CD4-positive, alpha-beta memory T cell (primary cell): ENCODE results near the gene TUBB3. TPM values are rescaled to one million over a fixed set of nuclear protein-coding genes. Genes with fewer than 3 reads are reported as not detected.
"Not testable (repeated sequence)": the region's sequence is repeated elsewhere in the genome, so short reads cannot be mapped to it uniquely, and the experiment has no call there.

ENCODE experiments used
- CTCF ChIA-PET: fragments of 350-600 bp; sonication (Branson Sonifier 250); formaldehyde crosslinking; loops from one replicate; lab custom pipeline; 2021; ENCODE audit warnings: inconsistent platforms; ENCODE audit not compliant: partially characterized antibody; lab: Charles Lee
- POLR2A ChIA-PET: fragments of 350-600 bp; sonication (Branson Sonifier 250); formaldehyde crosslinking; loops from one replicate; lab custom pipeline; 2021; ENCODE audit not compliant: partially characterized antibody; lab: Charles Lee
- DNase-seq, 5 donors: peaks; one replicate each; pipeline versions ENCODE4 v3.0.0 to v3.0.0-alpha.2; 2020 to 2022; ENCODE audit warnings: mixed read lengths in 1 of 5
- H3K27ac ChIP-seq: one replicate; pipeline ENCODE4 v1.7.0; 2013; ENCODE audit warnings: low read depth, low read length
- H3K27me3 ChIP-seq: 2 replicates; pipeline ENCODE4 v1.7.0; 2013; ENCODE audit warnings: mild to moderate bottlenecking, low read length, moderate library complexity; ENCODE audit not compliant: insufficient read depth
- H3K36me3 ChIP-seq: 2 replicates; pipeline ENCODE4 v1.7.0; 2013; ENCODE audit warnings: mild to moderate bottlenecking, low read length, moderate library complexity; ENCODE audit not compliant: insufficient read depth
- H3K4me1 ChIP-seq: 2 replicates; pipeline ENCODE4 v1.7.0; 2013; ENCODE audit warnings: mild to moderate bottlenecking, low read length, moderate library complexity; ENCODE audit not compliant: insufficient read depth
- H3K4me3 ChIP-seq, 2 donors: one replicate each; pipeline ENCODE4 v1.7.0; 2013; ENCODE audit warnings: low read length in 2 of 2, mild to moderate bottlenecking in 1 of 2
- H3K9me3 ChIP-seq, 2 donors: one replicate each; pipeline ENCODE4 v1.7.0; 2013; ENCODE audit warnings: low read length in 2 of 2, control low read depth in 1 of 2; ENCODE audit not compliant: control insufficient read depth in 1 of 2
- H3K27ac Mint-ChIP-seq, 7 donors: one replicate each; pipeline ENCODE4 v1.8.0; 2020 to 2021; ENCODE audit warnings: mixed read lengths in 7 of 7, mild to moderate bottlenecking in 6 of 7, inconsistent platforms in 3 of 7, moderate library complexity in 3 of 7
- H3K27me3 Mint-ChIP-seq, 2 donors: one replicate each; pipeline ENCODE4 v1.8.0; 2020 to 2021; ENCODE audit warnings: mixed read lengths in 2 of 2
- H3K36me3 Mint-ChIP-seq, 2 donors: one replicate each; pipeline ENCODE4 v1.8.0; 2020 to 2021; ENCODE audit warnings: mixed read lengths in 2 of 2, inconsistent platforms in 1 of 2, mild to moderate bottlenecking in 1 of 2
- H3K4me1 Mint-ChIP-seq, 4 donors: one replicate each; pipeline ENCODE4 v1.8.0; 2020 to 2021; ENCODE audit warnings: mixed read lengths in 4 of 4, mild to moderate bottlenecking in 1 of 4
- H3K4me3 Mint-ChIP-seq, 8 donors: one replicate each; pipeline ENCODE4 v1.8.0; 2020 to 2021; ENCODE audit warnings: mixed read lengths in 8 of 8, mild to moderate bottlenecking in 7 of 8, moderate library complexity in 6 of 8, inconsistent platforms in 3 of 8
- H3K9me3 Mint-ChIP-seq, 8 donors: one replicate each; pipeline ENCODE4 v1.8.0; 2020 to 2021; ENCODE audit warnings: mixed read lengths in 8 of 8, mild to moderate bottlenecking in 5 of 8, inconsistent platforms in 3 of 8, moderate library complexity in 1 of 8
- intact Hi-C: fragments of 100-400 bp; cut with micrococcal nuclease; formaldehyde crosslinking; loops from one replicate; pipeline ENCODE4 v1.15.1; 2023
- polyA plus RNA-seq, 2 donors: library from polyadenylated mRNA; unstranded; fragments of 300-500 nt; fragmentation: Illumina TruSeq; gene quantifications; one replicate each; pipeline ENCODE4 v1.2.3, GENCODE V29; 2021
- total RNA-seq, 2 experiments: library from RNA; stranded (reverse); gene quantifications; one replicate each; pipeline ENCODE4 v1.2.3, GENCODE V29; 2021

Gene TUBB3
- total and polyA plus RNA-seq, 4 experiments from 2014 or later = 0.73 TPM; not detected in 3

DNA sequence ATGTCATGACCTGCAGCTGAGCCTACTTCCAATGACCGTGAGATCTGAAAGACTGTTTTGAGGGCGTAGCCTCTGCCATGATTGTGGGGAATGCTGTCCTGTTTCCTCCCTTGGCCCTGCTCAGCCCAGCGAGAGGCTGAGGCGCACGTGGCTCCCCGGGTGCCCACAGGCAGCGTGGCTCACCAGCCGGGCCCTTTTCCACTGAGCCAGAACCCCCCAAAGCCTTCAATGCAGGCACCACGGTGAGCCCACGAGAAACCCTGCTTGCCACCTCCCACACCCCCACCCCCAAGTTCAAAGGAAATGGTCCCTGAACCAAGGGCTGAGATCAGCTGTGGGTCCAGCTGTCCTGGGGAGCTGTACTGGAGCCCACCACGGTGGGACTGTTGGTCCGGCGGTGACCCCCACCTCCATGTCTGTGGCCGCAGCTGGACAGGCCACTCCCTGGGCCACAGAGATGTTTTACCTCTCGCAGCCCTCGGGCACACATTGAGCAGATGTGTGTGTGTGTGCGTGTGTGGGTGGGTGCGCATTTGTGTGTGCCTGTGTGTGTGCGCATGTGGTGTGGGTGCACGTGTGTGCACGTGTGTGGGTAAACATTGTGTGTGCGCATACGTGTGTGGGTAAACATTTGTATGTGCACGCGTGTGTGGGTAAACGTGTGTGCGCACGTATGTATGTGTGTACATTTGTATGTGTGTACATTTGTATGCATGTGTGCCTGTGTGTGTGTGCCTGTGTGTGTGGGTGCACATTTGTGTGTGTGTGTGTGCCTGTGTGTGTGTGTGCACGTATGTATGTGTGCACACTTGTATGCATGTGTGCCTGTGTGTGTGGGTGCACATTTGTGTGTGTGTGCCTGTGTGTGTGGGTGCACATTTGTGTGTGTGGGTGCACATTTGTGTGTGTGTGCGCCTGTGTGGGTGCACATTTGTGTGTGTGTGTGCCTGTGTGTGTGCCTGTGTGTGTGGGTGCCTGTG is 9.4 kb upstream of the TUBB3 start:
- POLR2A ChIA-PET = interaction anchor here (1.2 kb wide), 1 partner anchor 9 kb away, joined by 4 read pairs; the partner anchor contains the start of gene TUBB3
- no peak overlapping the region for H3K4me3 ChIP-seq
- intact Hi-C loops = no loop called here
- no peak overlapping the region for H3K27ac ChIP-seq
- CTCF ChIA-PET = no interaction called here
- H3K4me1 Mint-ChIP-seq = peaks cover 11 to 40% (median 16%) of the 10 kb centered on the region in 4 donors
- peaks cover 5% of the 10 kb centered on the region for H3K36me3 ChIP-seq
- no peaks in the 10 kb centered on the region for H3K27me3 ChIP-seq
- H3K9me3 ChIP-seq = no peaks in the 10 kb centered on the region
- H3K4me1 ChIP-seq = peaks cover 20% of the 10 kb centered on the region
- DNase-seq = peak in 1 of 5 donors; percentile 22
- peak overlapping the region in 2 of 7 donors; percentile 42 to 64 for H3K27ac Mint-ChIP-seq
- no peaks in the 10 kb centered on the region for H3K9me3 Mint-ChIP-seq
- H3K4me3 Mint-ChIP-seq = peak overlapping the region in 1 of 8 donors; percentile 31
- peaks cover 3 to 21% of the 10 kb centered on the region in 2 donors for H3K36me3 Mint-ChIP-seq
- no peaks in the 10 kb centered on the region for H3K27me3 Mint-ChIP-seq

DNA sequence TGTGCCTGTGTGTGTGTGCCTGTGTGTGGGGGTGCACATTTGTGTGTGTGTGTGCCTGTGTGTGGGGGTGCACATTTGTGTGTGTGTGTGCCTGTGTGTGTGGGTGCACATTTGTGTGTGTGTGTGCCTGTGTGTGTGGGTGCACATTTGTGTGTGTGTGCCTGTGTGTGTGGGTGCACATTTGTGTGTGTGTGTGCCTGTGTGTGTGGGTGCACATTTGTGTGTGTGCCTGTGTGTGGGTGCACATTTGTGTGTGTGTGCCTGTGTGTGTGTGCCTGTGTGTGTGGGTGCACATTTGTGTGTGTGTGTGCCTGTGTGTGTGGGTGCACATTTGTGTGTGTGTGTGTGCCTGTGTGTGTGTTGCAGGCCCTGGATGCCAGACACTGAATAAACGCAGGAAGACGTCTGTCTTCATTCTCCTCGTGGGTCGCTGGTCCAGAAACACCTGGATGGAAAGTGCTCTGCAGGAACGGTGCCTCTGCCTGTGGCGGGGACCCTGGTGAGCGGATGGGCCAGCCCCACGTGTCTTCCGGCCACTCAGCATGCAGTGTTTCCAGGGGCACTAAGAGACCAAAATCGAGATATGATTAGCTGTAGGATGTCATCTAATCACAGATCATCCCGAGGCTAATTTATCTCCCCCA is 8.4 kb upstream of the TUBB3 start:
- DNase-seq, H3K4me3 Mint-ChIP-seq, H3K4me3 ChIP-seq, POLR2A ChIA-PET, H3K27ac ChIP-seq, CTCF ChIA-PET, intact Hi-C loops, H3K27me3 ChIP-seq, H3K9me3 ChIP-seq, H3K36me3 ChIP-seq, H3K27me3 Mint-ChIP-seq, H3K9me3 Mint-ChIP-seq, H3K27ac Mint-ChIP-seq: not testable (repeated sequence)
- Mint-ChIP-seq H3K36me3 (peaks cover 3 to 14% of the 10 kb centered on the region in 2 donors), H3K4me1 (peaks cover 12 to 47% (median 20%) of the 10 kb centered on the region in 4 donors)
- peaks cover 29% of the 10 kb centered on the region for H3K4me1 ChIP-seq

DNA sequence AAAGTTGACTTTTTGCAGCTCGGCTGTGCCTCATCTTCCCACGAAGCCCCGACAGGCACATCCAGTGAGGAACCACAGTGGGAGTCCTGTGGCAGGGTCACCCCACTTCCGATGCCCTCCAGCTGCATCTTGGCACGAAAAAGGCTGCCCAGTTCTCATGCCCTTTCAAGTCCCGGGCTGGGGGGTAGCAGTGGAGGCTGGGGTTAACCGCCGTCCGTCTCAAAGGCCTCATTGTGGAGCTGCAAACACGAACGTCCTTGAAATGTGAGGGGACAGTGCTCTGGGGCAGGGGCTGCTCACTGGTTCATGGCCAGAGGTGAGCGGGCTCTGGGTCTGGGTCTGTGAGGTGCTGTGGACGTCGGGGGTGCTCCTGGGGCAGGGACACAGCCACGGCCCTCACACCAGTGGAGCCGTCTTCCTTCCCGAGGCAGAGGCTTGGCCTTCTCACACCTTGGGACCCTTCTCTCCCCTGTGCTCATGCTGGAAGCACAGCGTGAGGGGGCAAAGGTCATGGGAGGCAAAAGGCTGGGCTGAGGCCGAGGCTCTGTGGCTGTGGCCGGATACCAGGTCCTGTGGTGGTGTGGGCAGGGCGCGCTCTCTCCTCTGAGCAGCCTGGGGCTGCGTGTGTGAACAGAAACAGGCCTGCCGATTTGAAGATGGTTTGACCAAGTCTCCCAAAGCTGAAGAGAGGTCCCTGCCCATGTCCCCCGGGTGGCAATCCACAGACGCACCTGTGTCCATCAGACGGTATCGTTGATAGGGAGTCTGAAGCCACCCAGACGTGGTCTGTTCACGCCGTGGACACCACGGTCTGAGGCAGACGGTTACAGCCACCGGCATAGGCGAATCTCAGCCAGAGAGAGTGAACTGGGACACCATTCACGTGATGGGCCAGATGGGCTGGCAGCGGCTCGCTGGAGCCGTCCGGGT is 7.6 kb upstream of the TUBB3 start:
- DNase-seq = peak in 1 of 5 donors; percentile 28
- Mint-ChIP-seq H3K4me1 (peaks cover 18 to 47% (median 26%) of the 10 kb centered on the region in 4 donors), H3K27me3 (no peaks in the 10 kb centered on the region), H3K9me3 (no peaks in the 10 kb centered on the region), H3K4me3 (no peak overlapping the region), H3K36me3 (peaks cover 3 to 7% of the 10 kb centered on the region in 2 donors), H3K27ac (peak overlapping the region in 1 of 7 donors; percentile 7)
- ChIA-PET POLR2A (interaction anchor here (0.8 to 1.2 kb wide), 2 partner anchors 42 to 193 kb away, joined by 3 to 4 read pairs; partner anchors contain the start of gene TCF25), CTCF (no interaction called here)
- no peak overlapping the region for H3K27ac ChIP-seq
- H3K9me3 ChIP-seq = no peaks in the 10 kb centered on the region
- intact Hi-C loops = no loop called here
- H3K36me3 ChIP-seq = peaks cover 4% of the 10 kb centered on the region
- H3K4me3 ChIP-seq = no peak overlapping the region
- H3K4me1 ChIP-seq = peaks cover 30% of the 10 kb centered on the region
- no peaks in the 10 kb centered on the region for H3K27me3 ChIP-seq

DNA sequence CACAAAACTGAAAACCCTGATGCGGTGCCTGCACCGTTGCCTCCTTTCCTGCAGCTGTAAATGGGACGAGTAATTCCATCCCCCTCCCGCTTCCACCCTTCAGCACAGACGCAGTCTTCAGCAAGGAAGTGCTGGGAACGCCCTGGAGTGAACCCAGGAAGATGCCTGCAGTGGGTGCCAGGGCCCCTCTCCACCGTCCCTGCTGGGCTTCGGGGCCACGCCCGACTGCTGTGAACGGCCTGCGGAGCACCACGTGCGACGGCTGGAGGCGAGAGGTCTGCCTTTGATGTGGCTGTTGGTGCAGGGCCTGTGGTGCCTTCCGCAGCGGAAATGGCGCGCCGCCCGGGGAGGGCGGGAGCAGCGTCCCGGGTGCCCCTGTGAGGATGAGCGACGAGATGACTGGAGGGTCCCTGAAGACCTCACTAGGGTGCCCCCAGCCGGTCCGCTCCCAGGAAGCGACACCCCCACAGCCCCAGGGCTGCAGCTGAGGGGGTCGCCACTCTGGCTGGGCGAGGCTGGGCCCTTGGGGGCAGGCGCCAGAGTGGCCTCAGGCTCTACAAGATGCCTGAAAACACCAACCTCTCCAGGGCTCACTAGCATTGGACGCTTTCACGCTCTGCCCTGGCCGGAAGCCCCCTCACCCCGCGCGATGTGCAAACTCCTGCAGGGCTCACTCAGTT is 5.2 kb upstream of the TUBB3 start:
- H3K9me3 Mint-ChIP-seq = no peaks in the 10 kb centered on the region
- H3K36me3 ChIP-seq = no peaks in the 10 kb centered on the region
- POLR2A ChIA-PET = interaction anchor here (0.6 to 1.3 kb wide), 3 partner anchors 8 to 194 kb away, joined by 3 to 7 read pairs (median 4); partner anchors contain the start of gene TCF25
- intact Hi-C loops = loop anchor here (1.0 kb wide), 1 partner anchor 44 kb away; no protein-coding TSS in a partner anchor
- peak overlapping the region; percentile 64 to 80 (median 75) for H3K4me3 Mint-ChIP-seq
- H3K4me3 ChIP-seq = peak overlapping the region; percentile 23 to 52
- peak overlapping the region in 4 of 7 donors; percentile 65 to 81 (median 74) for H3K27ac Mint-ChIP-seq
- peaks cover 0 to 2% of the 10 kb centered on the region in 2 donors for H3K36me3 Mint-ChIP-seq
- peaks cover 3% of the 10 kb centered on the region for H3K27me3 ChIP-seq
- peaks cover 52% of the 10 kb centered on the region for H3K4me1 ChIP-seq
- peak; percentile 82 to 89 (median 83) for DNase-seq
- no peak overlapping the region for H3K27ac ChIP-seq
- H3K9me3 ChIP-seq = no peaks in the 10 kb centered on the region
- CTCF ChIA-PET = interaction anchor here (1.4 to 1.6 kb wide), 2 partner anchors 8 to 218 kb away, joined by 5 to 7 read pairs; no protein-coding TSS in a partner anchor
- H3K27me3 Mint-ChIP-seq = peaks cover 0 to 9% of the 10 kb centered on the region in 2 donors
- peaks cover 26 to 61% (median 41%) of the 10 kb centered on the region in 4 donors for H3K4me1 Mint-ChIP-seq

DNA sequence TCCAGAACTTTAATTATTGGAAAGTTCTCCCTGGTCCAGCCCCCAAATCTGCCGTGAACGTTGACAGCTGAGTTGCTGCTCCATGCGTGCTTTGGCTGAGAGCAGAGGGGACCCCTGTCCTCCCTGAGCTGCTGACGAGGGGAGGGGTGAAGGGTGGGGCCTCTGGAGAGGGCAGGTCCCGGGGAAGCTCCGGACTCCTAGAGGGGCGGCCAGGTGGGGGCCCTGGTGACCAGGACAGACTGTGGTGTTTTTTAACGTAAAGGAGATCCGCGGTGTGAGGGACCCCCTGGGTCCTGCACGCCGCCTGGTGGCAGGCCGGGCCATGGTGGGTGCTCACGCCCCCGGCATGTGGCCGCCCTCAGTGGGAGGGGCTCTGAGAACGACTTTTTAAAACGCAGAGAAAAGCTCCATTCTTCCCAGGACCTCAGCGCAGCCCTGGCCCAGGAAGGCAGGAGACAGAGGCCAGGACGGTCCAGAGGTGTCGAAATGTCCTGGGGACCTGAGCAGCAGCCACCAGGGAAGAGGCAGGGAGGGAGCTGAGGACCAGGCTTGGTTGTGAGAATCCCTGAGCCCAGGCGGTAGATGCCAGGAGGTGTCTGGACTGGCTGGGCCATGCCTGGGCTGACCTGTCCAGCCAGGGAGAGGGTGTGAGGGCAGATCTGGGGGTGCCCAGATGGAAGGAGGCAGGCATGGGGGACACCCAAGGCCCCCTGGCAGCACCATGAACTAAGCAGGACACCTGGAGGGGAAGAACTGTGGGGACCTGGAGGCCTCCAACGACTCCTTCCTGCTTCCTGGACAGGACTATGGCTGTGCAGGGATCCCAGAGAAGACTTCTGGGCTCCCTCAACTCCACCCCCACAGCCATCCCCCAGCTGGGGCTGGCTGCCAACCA is 4.4 kb upstream of the TUBB3 start, which contains the start of gene MC1R:
TSS of gene MC1R (plus strand) at position 410 of the 895 bp plus-strand sequence. CDS start at position 807, 397 bp downstream.
- Mint-ChIP-seq H3K9me3 (no peaks in the 10 kb centered on the region), H3K36me3 (no peaks in the 10 kb centered on the region), H3K27me3 (peaks cover 0 to 9% of the 10 kb centered on the region in 2 donors), H3K27ac (peak within 1 kb of the TSS in 4 of 7 donors; percentile 65 to 81 (median 74)), H3K4me1 (peaks cover 26 to 56% (median 41%) of the 10 kb centered on the region in 4 donors), H3K4me3 (peak within 1 kb of the TSS; percentile 64 to 80 (median 75))
- Histone ChIP-seq H3K27ac (no peak within 1 kb of the TSS), H3K36me3 (no peaks in the 10 kb centered on the region), H3K9me3 (no peaks in the 10 kb centered on the region), H3K4me3 (peak within 1 kb of the TSS; percentile 23 to 52), H3K27me3 (peaks cover 4% of the 10 kb centered on the region), H3K4me1 (peaks cover 57% of the 10 kb centered on the region)
- POLR2A ChIA-PET = interaction anchor here (0.6 to 1.3 kb wide), 6 partner anchors 9 to 195 kb away, joined by 3 to 7 read pairs (median 4); partner anchors contain the start of genes DEF8 and TCF25
- intact Hi-C loops = loop anchor here (1.0 kb wide), 1 partner anchor 44 kb away; no protein-coding TSS in a partner anchor
- DNase-seq = peak in 1 of 5 donors; percentile 57
- CTCF ChIA-PET = interaction anchor here (1.1 to 1.6 kb wide), 3 partner anchors 9 to 219 kb away, joined by 5 to 7 read pairs (median 6); no protein-coding TSS in a partner anchor
